Activated CD4-positive, alpha-beta T cell treated with anti-CD3 and anti-CD28 coated beads, Interleukin-2, Interleukin-6, amounts not matched to agents 100 ng/mL and 50 ng/mL, durations not matched to agents 16 hours and 8 hours (primary cell): ENCODE measurements around the gene MAPKAPK3.

Experiments
- DNase-seq: peaks from one replicate; pipeline ENCODE4 v3.0.0-alpha.2; 2020

Gene MAPKAPK3

DNA sequence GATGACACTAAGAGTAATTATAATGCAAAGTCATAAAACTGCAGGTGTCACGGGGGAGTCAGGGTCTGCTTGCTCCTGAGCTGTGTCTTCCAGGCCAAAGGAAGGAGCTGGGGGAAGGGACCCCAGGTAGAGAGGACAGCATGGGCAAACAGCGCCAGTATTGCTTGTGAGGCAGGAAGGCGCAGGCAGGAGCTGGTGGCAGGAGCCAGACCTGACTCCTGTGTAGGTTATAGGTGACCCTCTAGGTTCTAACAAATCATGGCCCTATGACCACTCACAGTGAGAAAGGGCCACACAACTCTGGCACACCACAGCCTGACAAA, 7.2 kb upstream of the MAPKAPK3 start:
- DNase-seq = no peak

DNA sequence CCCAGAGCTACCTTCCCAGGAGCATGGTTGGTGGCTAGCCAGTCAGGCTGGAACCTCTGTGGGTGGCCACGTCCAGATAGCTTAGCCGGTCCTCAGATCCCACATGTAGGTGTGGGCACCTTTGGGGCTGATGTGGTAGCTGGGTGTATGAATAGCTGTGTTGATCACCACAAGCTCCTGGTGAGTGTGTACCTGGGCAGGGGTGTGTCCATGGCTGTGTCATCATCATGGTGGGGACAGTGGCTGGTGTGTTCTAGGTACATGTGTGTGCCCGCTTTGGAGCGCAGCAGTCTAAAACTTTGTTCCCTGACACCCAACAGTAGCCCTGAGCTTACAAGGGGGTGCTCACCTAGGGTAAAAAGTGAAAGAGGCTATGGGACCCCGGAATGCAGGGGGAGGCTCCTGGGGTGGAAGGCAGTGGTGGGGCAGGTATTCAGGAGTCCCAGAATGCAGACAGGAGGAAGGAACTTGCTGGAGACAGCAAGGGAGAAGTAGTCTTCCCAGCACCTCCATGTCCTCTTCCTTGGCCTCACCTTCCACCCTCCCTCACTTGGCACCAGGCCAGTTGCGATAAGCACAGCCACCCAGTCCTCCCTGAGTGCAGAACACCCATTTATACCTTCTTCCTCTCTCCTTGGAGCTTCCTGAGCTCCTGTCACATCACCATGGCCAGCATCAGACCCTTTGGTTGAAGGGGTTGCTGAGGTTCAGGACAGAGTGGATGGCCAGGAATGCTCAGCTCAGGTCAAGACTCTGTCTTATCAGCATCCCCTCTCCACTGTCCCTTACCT, 6.6 kb upstream of the MAPKAPK3 start:
- no peak for DNase-seq

DNA sequence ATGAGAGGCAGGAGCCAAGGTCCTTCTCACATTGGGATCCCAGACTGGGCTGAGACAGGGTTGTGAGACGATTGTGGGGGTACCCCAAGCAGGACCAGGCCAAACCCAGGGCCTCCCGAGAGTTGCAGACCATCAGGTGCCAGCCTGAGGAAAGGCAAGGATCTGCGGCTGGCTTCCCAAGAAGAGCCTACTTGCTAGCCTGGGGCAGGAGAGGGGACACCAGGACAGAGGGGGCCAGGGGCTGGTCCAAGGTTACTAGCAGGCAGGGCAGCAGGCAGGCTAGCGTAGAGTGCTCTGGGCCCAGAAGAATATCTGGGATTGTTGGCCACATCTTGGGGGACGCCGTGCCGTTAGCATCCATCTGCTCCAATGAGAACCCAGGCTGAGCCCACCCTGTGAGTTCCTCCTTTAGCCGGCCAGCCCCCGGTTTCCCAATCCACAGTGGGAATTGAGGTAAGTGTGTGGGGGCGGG, 5.9 kb upstream of the MAPKAPK3 start:
- DNase-seq = no peak

DNA sequence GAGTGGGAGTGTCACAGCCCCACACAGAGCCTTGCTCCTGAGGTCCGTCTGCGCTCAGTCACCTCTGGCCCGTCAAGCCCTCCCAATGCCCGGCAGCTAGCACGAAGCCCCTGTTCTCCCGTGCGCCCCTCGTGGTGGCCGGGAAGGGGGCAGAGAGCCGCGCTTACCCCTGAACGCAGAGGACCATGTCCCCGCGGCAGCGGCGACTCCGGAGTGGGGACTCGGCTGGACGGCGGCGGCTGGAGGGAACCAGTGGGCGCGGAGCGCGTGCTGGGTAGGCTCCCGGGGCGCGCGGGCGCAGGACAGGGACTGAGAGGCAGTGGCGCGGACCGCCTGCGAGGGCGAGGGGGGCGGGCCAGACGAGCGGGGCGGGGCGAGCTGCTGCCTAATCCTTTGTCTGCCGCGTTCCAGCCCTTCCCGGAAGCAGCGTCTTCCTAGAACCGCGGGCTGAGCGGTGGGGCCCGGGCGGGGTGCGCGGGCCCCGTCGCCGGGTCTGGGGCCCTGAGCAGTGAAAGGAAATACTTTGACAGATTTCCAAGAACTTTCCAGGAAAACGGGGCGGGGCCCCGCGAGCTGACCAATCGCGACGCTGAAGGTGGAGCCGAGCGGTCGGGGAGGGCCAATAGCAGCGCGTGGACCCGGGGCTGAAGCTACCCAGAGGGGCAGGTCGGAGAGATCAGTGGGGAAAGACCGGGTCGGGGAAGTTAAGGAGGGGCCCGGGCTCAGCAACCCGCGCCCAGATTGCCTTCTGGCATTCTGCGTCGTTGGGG, 5.3 kb upstream of the MAPKAPK3 start, which contains the start of gene CISH:
CISH (minus strand) TSS at position 311 of the 770 bp plus-strand sequence; CDS start at position 187, 124 bp downstream.
- peak; percentile 99 for DNase-seq

DNA sequence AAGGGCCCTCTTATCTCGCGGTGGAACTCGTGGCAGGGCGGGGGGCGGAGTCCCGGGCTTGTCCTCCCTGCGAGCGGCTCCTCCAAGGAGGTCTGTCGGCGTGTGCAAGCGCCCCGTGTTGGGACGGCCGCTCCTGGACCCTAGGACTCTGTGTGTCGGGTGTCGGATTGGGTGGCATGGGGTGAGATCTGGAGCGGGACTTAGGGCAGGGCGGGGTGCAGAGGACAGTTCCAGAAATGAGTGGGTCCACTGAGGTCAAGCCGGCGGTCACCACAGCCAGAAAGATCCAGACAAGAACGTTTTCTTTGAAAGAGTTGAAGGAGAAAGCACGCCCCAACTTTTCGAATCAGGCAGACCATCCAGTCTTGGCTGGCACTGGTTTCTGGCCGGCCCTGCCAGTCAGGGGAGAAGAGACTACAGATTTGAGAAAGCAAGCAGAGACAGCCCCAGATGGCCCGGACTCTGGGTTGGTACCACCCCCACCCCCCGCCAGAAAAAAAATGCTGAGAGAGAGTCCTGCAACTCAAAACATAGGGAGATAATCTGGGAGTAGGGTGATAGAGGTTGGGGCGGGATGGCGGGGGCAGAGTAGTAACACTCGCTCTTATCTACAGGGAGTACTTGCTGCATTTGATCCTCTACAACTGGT, 4.6 kb upstream of the MAPKAPK3 start:
- no peak for DNase-seq

DNA sequence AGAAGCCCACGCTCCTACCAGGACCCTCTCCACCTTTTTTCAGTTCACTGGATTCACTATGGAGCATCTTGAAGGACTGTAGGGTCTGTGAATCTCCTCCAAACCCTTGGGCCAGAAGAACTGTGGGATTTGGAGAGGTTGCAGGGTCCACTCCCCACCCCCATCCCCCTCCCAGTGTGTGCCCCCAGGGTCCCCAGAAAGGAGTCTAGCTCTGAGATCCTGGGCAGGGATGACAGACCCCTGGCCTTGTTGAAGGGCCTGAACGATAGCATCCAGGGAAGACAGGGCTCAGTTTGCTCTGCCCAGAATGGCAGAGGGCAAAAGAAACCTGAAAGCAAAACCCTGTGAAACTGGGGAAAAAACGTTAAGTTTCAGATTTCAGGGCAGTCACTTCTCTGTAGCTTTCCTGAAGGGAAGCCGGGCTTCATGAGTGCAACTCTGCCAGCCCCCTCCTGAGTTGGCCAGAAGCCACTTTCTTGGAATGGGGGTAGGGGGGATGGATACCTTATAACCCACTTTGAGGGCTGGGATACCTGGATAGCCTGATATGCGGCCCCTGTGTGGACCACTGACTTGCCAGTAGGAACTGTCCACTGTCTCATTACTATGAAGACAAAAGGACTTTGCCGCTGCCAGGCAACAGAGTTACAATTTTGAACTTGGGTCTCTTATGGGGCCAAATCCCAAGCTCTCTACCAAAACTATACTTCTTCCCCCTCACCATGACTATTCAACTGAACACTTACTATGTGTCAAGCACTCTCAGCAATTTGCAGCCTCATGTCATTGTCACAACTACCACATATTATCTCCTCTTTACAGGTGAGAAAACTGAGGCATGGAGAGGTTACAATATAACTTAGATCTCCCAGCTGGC, 3.7 kb upstream of the MAPKAPK3 start:
- DNase-seq = no peak

DNA sequence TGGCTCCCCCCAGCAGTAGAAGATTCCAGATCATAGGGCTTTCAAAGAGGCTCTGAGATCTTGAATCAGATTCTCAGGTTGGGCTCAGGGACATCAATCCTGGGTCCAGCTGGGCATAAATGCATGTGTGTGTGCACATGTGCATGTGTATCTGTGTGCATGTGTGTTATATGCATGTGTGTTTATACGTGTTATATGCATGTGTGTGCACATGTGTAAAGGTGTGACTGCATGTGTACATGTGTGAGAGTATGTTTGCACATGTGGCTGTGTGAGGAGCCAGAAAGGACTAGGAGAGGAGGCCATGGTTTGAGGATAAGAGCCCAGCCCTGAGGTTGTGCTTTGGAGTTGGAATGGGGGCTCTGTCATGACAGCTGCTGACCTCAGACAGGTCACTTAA, 1.8 kb upstream of the MAPKAPK3 start:
- DNase-seq = no peak

DNA sequence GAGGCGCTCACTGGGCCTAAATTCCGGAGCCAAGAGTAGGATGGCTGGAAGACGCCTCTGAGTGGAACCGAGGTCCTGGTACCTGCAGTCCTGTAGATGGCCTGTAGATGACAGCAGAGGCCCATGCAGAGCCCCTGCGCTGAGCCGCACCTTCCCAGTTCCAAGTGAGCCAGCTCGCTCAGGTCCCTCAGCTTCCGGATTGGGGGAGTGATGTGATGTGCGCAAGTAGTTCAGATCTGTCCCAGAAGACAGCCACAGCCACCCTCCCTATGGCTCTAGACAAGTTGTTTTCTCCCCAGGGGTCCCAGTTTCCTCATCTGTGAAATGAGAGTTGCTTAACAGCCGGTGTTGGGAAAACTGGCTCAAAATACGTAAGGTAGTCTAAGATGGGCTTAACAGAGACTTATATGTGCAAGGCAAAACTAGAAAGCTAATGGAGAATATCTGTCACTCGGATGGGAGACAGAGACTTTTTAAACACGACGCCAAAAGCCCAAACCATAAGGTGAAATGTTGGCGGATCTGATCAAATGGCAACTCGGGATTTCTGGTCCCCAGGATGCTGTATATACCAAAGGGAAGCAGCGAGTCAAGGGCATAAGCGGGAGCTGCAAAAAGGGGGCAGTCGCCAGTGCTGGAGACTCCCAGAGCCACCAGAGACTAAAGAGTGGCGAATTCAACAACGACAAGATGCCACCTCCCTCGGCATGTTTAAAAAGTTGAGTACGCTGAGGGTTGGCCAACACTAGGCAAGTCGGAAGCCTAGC, 765 bp upstream of the MAPKAPK3 start:
- DNase-seq = peak; percentile 91

DNA sequence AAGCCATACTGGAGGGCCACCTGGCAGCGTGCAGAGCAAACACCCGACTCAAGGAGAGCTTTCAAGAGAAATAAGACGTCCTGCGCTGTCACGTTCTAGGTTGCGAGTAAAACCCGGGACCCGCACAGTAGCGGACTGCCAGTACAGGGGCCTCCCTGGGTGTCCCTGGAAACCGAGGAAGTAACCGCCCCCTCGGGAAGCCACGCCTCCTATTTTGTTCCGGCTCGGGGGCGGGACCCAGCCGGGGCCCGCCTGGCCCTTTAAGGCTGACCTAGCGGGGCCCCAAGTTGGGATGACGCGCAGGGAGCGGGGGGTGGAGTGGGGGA, 218 bp upstream of the MAPKAPK3 start:
- DNase-seq = peak; percentile 97

DNA sequence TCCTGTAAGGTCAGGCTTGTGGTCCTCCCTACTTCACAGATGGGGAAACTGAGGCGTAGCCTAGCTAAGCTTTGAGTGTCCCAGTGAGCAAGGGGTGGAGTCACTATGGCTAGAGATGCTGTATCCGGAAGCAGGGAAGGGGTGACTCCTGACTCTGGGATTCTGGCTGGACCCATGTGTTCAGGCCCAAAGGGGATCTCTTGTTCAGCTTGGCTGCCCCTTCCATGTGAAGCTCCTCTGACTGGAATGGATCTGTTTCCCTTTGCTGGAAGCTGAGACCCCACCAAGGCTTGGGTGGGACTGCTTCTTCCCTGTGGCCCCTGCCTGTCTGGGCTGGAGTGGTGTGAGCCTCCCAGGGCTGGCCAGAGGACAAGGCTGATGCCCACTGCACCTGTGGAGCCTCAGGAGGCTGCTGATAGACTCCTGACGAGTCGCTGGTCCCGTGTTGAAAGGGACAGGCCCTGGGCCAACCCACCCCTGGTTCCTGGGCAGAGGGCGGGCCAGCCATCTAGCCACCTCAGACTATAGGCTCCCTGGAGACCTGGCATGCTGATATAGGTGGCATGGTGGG, 1.0 kb downstream of the MAPKAPK3 start:
- peak; percentile 49 for DNase-seq

DNA sequence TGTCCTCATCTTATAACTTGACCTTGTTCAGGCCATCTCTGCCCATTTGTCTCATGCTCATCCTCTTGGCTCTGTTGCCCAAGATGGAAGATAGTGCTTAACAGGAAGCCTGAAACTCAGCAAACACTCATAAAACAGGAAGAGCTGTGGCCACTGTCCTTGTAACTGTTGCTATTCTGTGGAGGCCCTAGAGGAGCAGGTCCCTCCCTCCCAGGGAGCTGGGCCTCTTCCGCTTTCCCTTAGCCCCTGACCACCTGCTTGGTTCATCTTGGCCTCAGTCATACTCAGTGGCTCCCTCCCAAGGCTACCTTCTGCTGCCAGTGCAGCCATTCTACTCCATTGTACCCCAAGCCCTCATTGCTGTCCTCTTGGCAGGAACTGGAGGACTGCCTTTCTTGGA, 3.5 kb downstream of the MAPKAPK3 start:
- peak; percentile 45 for DNase-seq

DNA sequence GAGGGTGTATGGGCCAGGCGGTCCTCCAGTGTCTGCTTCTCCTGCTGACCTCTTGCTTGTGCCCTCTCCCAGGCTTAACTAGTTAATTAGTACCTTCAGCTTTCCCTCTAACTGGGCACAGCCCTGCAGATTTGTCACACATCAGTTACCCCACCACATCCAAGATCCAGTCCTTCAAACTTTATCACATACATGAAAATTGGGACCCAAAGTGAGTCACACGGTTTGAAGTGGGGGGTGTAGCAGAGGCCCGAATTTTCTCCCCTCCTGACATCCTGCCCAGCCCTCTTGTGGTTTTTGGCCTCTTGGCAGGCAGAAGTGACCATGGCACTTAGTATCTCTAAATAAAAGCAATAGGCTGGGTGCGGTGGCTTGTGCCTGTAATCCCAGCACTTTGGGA, 3.9 kb downstream of the MAPKAPK3 start:
- DNase-seq = no peak

DNA sequence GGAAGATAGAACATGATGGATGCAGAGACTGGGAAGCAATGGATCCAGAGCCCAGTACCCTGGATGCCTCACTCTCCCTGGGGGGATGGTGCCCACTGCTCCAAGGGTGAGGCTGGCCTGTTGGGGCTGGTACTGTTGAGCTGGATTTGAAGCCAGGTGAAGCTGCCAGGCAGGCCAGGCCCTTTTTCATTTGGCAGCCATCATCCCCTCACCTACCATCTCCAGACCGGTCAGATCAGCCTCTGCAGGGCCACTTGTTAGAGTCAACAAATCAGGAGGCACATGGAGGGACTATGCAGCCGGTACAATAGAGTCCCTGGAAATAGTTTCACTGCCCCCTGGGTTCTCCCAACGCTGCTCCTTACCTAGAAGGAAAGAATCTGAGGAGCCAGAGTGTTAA, 5.9 kb downstream of the MAPKAPK3 start:
- DNase-seq = no peak

DNA sequence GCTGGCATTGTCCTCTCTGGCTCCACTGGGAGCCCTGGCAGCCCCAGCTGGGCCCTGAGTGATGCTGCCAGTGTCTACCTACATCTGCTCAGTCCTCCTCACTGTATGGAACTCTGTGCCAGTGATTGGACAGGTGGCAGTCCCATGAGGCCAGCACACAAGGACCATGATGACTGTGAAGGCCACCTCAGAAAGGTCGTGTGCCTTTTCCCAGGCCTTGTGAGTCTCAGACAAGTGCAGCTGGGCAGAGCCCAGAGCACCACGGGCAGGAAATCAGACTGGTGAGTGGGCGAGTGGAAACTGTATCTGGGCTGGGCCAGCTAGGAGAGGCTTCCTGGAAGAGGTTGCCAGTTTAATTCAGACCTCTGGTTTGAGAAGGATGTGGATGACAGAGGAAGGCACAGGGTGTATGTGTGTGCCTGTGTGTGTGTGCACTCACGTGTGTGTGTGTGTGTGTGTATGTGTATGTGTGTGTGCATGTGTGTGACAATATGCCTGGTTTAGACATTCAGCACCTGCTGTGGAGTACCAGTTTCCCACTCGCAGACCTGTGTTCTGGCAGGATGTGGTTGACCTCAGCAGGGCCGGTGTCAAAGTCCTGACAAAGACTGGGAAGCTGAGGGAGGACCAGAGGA, 7.0 kb downstream of the MAPKAPK3 start:
- peak; percentile 83 for DNase-seq

DNA sequence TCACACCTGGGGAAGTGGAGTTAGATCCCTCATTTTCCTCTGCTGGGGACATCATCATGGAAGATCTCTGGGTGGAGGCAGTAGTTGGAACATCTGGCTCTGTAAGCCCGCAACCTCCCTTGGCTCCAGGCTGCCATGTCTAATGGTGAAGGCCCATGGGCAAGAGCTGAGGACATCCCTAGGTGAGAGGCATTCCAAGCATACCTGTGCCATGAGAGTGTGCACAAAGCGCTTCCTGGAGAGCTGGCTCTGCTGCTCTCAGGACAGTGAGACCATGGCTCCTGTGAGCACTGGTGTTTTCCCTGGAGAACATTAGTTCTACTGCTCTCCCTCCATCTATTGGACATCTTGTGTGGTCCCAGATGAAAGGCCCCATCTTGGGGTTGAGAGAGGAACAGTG, 7.7 kb downstream of the MAPKAPK3 start:
- DNase-seq = no peak

DNA sequence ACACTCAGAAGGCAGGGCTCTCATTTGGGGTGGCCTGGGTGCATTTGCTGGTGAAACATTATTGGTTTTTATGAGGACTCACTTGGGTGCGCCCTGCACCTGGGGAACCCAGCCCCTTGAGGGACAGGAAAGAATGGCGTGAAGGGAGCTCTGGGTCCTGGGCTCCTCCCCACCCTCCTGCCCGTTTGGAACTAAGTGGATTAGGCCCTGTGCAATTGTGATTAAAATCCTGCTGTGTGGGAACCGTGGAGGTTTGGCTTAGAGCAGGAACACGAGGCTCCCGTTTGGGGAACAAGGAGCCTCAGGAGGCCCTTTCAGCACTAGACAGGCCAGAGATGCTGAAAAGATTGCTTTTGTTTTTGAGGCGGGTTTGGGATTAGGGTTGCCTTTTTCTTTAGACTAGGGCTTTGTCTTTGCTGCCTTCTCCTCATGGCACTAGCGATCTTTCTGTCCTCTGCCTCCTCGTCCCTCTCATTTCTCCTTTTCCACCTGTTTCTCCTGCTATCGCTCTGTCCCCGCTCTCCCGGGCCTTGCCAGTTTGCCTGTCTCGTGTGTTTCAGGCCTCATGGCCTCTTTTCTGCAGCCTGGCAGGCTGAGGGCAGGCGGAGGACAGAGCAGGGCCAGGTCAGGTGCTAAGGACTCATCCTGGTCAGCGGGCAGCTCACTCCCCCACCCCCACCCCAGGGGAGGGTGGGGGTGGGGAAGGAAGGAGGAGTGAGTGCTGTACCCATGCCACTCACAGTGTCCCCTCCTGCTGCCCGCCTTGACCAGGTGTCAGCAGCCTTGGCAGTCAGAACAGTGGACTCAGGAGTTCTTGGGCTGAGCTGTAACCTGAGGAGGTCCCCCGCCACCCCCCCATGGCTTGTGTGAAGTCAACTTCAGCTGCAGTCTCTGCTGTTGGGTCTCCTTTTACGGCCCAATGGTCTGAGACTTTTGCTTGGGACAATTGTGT, 8.6 kb downstream of the MAPKAPK3 start:
- no peak for DNase-seq

DNA sequence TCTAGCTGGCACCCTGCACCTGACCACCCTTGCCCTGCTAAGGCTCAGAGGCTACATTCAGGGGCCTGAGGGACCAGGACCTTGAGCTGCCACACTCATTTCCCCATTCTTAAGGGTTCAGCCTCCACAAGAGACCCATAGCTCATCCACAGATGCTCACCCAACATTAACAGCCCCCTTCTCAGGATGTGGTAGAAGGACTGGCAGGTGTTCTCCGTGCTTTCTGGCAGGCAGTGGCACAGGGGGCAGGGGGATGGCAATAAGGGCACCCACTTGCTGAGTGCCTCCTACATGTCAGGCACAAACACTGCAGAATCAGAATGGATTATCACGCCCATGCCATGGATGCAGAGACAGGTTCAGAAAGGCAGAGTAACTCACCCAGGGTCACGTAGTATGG, 9.4 kb downstream of the MAPKAPK3 start:
- DNase-seq = no peak

DNA sequence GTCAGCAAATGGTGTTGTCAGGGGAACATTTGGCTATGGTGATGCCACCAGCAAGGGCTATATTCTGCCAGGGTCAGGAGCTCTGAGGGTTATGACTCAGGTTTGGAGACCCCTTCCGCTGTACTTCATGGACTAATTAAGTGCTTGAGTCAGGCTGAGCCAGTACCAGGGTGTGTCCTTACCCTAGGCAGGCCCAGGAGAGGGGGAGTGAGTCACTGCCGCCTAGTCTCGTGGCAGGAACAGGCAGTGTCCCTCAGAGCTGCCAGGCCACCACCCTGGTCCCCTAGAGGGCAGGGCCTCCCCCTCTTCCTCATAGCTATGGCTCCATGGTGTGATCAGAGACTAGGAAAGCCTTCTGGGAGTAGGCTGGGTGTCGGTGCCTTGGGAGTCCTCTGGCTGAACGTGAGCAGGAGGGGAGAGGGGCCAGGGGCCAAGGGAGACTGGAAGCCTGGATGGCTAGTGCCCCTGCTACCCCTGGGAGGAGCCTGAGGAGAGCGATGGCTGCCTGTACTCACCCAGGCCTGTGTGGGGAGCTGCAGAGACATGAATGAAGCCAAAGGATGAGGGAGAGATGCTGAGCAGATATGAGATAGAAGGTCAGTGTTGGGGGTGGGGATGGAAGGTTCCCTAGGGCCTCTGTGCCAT, 10.6 kb downstream of the MAPKAPK3 start:
- peak; percentile 37 for DNase-seq

DNA sequence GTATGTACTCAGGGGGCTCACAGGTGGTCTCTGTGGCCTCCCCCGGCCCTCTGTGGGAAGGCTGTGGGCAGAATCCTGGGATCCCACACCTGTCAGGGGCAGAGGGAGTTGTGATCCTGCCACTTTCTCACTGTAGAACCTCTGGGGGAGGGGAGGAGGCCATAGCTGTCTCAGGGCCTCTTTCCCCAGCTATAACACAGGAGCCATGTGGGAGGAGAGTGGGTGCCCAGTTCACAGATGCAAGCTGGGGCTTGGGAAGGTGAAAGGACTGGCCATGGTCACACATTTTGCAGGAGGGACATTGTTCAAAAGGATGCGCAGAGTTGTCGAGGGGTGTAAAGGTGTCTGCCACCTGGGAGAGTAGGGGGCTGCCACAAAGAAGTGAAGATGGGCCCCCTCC, 11.7 kb downstream of the MAPKAPK3 start:
- DNase-seq = no peak

DNA sequence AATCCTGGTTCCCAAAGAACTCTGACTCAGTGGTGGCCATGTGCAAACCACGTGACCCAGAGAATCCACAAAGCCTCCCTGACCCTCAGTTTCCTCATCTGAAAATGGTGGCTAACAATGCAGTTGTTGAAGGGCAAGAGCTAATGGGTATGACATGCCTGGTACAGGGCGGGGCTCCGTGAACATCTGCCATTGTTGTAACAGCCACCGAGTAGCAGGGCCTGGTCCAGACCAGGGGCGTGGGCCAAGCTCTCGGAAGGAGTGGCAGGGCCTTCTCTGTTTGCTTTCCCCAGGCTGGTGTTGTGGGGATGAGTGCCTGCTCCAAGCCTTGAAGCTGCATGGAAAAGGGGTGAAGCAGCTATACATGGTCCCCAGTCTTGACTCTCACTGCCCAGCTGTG, 13.4 kb downstream of the MAPKAPK3 start:
- no peak for DNase-seq
